K562 (cell line): ENCODE data around the gene CMBL. TPM values are rescaled to one million over a fixed set of nuclear protein-coding genes. Genes with fewer than 3 reads are reported as not detected.

Source experiments
- BHLHE40 ChIP-seq: IDR thresholded peaks from 2 replicates; pipeline ENCODE4 v1.6.1; 2011; ENCODE audit warnings: low read length, improper control_type of control experiment
- DNMT1 ChIP-seq: fragments of 450-650 bp; IDR thresholded peaks from 2 replicates; pipeline ENCODE4 v1.6.1; 2016; ENCODE audit warnings: antibody characterized with exemption, mild to moderate bottlenecking
- EGR1 ChIP-seq: fragments of 450-650 bp; conservative IDR thresholded peaks from 2 replicates; pipeline ENCODE4 v1.6.1; 2017; ENCODE audit warnings: mild to moderate bottlenecking
- FOXK2 ChIP-seq, 2 experiments: fragments of 450-650 bp; IDR thresholded peaks in 1 of 2; conservative IDR thresholded peaks in 1 of 2; 2 replicates each; pipeline ENCODE4 v1.6.1; 2016; ENCODE audit warnings: low read depth in 2 of 2, mild to moderate bottlenecking in 1 of 2
- GATA2 ChIP-seq: sonication (generic); formaldehyde crosslinking; IDR thresholded peaks from 2 replicates; pipeline ENCODE4 v1.4.0; 2020; ENCODE audit warnings: mild to moderate bottlenecking, missing genetic modification reagents
- HDGF ChIP-seq: fragments of 450-650 bp; IDR thresholded peaks from 2 replicates; pipeline ENCODE4 v1.6.1; 2016
- MEF2A ChIP-seq: IDR thresholded peaks from 2 replicates; pipeline ENCODE4 v1.6.1; 2011; ENCODE audit warnings: low read depth, mild to moderate bottlenecking, low read length, moderate library complexity; ENCODE audit not compliant: control insufficient read depth
- NRF1 ChIP-seq, 2 experiments: fragments of 450-650 bp; IDR thresholded peaks in 1 of 2; conservative IDR thresholded peaks in 1 of 2; 2 replicates each; pipeline ENCODE4 v1.6.1; 2014; ENCODE audit warnings: mild to moderate bottlenecking in 2 of 2
- POLR2B ChIP-seq: fragments of 450-650 bp; IDR thresholded peaks from 2 replicates; pipeline ENCODE4 v1.6.1; 2018; ENCODE audit warnings: low read depth; ENCODE audit not compliant: partially characterized antibody
- RFX1 ChIP-seq: fragments of 450-650 bp; IDR thresholded peaks from 2 replicates; pipeline ENCODE4 v1.6.1; 2016; ENCODE audit warnings: mild to moderate bottlenecking, moderate library complexity
- TEAD1 ChIP-seq, 2 experiments: fragments of 450-650 bp in 1 of 2; sonication (generic) in 1 of 2; formaldehyde crosslinking; IDR thresholded peaks; 2 replicates each; pipeline versions ENCODE4 v1.4.0 to v1.8.0; 2020 to 2022; ENCODE audit warnings: mild to moderate bottlenecking in 2 of 2, missing genetic modification reagents in 1 of 2
- TEAD4 ChIP-seq, 2 experiments: sonication (generic) in 1 of 2; formaldehyde crosslinking in 1 of 2; IDR thresholded peaks; 2 replicates each; pipeline versions ENCODE4 v1.6.1 to v1.8.0; 2012 to 2022; ENCODE audit warnings: borderline replicate concordance in 1 of 2, inconsistent platforms in 1 of 2, low read length in 1 of 2, mild to moderate bottlenecking in 1 of 2, missing genetic modification reagents in 1 of 2
- TSC22D4 ChIP-seq: fragments of 450-650 bp; IDR thresholded peaks from 2 replicates; pipeline ENCODE4 v1.6.1; 2016; ENCODE audit warnings: missing genetic modification characterization, missing biosample characterization, control low read depth
- ZFPM2 ChIP-seq: fragments of 250-450 bp; sonication (Bioruptor Pico); IDR thresholded peaks from 2 replicates; pipeline ENCODE4 v1.5.1; 2022; ENCODE audit warnings: mild to moderate bottlenecking
- ZNF311 ChIP-seq: fragments of 250-450 bp; sonication (Bioruptor Pico); IDR thresholded peaks from 2 replicates; pipeline ENCODE4 v1.4.0; 2020; ENCODE audit warnings: mild to moderate bottlenecking, moderate library complexity
- ZNF766 ChIP-seq: fragments of 200-800 bp; sonication (Bioruptor generic); conservative IDR thresholded peaks from 2 replicates; pipeline ENCODE4 v1.6.1; 2016; ENCODE audit warnings: missing genetic modification characterization, missing compliant biosample characterization
- polyA plus RNA-seq, 8 experiments: library from polyadenylated mRNA; depleted of rRNA in 4 of 8; stranded (reverse) in 5 of 8; unstranded in 3 of 8; fragments of >200 nt; fragmentation: Nextera tagmentation in 2 of 8; fragmentation: Illumina TruSeq in 1 of 8; extraction: Ambion mirVana in 2 of 8; extraction: Trizol in 1 of 8; gene quantifications; 2 replicates each; pipeline versions ENCODE4 v1.2.1 to v1.2.3, GENCODE V29; 2011 to 2014; ENCODE audit warnings: inconsistent platforms in 1 of 8, missing spikeins in 1 of 8
- total RNA-seq, 7 experiments: library from RNA; depleted of rRNA in 6 of 7; stranded (reverse); fragments of >200 nt in 6 of 7; fragmentation: Illumina TruSeq in 2 of 7; extraction: Trizol in 2 of 7; gene quantifications; 2 replicates each; pipeline versions ENCODE4 v1.2.1 to v1.2.3, GENCODE V29; 2011 to 2021; ENCODE audit warnings: low replicate concordance in 1 of 7
- TF ChIP-seq, protein P1 (sequence below), 2 experiments: IDR thresholded peaks in 1 of 2; conservative IDR thresholded peaks in 1 of 2; 2 replicates each; pipeline ENCODE4 v1.6.1; 2016; ENCODE audit warnings: low read depth in 2 of 2, mild to moderate bottlenecking in 1 of 2, missing compliant biosample characterization in 1 of 2, missing genetic modification characterization in 1 of 2, moderate library complexity in 1 of 2
- TF ChIP-seq, protein P2 (sequence below): fragments of 450-650 bp; formaldehyde crosslinking; IDR thresholded peaks from 2 replicates; pipeline ENCODE4 v1.4.0; 2020; ENCODE audit warnings: mild to moderate bottlenecking, mixed read lengths
- TF ChIP-seq, protein P3 (sequence below), 3 experiments: IDR thresholded peaks in 2 of 3; conservative IDR thresholded peaks in 1 of 3; 2 replicates each; pipeline ENCODE4 v1.5.1; 2011 to 2012; ENCODE audit warnings: low read length in 3 of 3, mild to moderate bottlenecking in 3 of 3, control low read depth in 2 of 3, improper control_type of control experiment in 1 of 3, inconsistent platforms in 1 of 3, low read depth in 1 of 3, mixed read lengths in 1 of 3, moderate library complexity in 1 of 3; ENCODE audit not compliant: insufficient read depth in 2 of 3
- TF ChIP-seq, protein P4 (sequence below): IDR thresholded peaks from 2 replicates; pipeline ENCODE4 v1.6.1; 2011; ENCODE audit not compliant: insufficient read length; ENCODE audit errors: extremely low read depth

The CMBL gene
- total and polyA plus RNA-seq, 9 of the 15 experiments (the other 6 are each of a cell fraction or from before 2014, with no cell fraction given) = 22.6 to 192 (median 71.1) TPM

DNA sequence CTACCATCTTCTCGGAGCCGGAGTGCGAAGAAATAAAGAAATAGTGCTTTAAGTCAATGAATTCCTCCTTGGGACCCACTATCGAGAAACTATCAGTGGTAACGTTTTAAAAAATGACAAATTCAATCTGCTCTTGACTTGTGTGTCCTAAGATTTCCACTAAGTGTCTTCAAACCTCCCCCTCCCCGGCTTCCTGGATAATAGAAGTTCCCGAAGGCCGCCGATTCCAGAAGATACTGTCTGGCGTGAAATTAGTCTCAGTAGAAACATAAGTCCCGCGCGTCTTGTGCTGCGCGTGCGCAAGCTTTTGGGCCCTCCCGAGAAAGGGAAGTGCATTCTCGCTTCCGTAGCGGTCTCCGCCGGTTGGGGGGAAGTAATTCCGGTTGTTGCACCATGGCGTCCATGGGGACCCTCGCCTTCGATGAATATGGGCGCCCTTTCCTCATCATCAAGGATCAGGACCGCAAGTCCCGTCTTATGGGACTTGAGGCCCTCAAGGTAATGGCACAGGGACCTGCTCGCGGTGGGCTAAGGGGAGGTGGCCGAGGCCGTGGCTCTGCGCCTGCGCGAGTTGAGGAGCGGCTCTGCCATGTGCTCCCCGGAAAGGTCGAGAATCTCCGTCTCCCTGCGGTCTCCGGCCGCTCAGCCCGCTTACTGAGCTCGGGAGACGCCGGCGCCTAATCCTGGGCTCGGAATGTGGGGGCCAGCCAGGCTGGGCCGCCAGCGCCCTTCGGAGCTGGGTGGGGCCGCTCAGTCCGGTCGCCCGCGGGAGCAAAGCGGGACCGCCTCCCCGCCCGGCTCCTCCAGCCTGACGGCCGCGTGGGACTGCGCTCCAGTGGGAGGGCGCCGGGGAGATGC is 57.5 kb downstream of the CMBL start, which contains the start of gene CCT5 (continued):
- TF ChIP-seq FOXK2 (conservative IDR thresholded peaks at IDR 0.05 in 1 of 2, IDR thresholded peaks at IDR 0.05 in 1 of 2; ENCODE audit: low read depth in 2 of 2) (peak; percentile 71 to 100), ZNF311 (0 out of 2 replicates have a peak, but pooled peaks have one; percentile 32), ZFPM2 (CRISPR knock-in tag) (peak; percentile 77; the same call in 1 of the 2 replicates), TEAD1 (CRISPR knock-in tag; IDR thresholded peaks at IDR 0.05) (peak in 1 of 2 experiments; percentile 90; a peak in 2 of 4 replicates), POLR2B (peak; percentile 98), GATA2 (CRISPR knock-in tag) (peak; percentile 91), DNMT1 (no peak), TSC22D4 (tag) (no peak), RFX1 (no peak), EGR1 (peak; percentile 65; the same call in 1 of the 2 replicates), TEAD4 (IDR thresholded peaks at IDR 0.05; ENCODE audit: low read length) (peak; percentile 51; the same call in 1 of the 2 replicates), TEAD4 (CRISPR knock-in tag; IDR thresholded peaks at IDR 0.05; ENCODE audit: borderline replicate concordance) (peak; percentile 61; the same call in 1 of the 2 replicates), ZNF766 (CRISPR knock-in tag) (peak; percentile 83; the same call in 1 of the 2 replicates), MEF2A (no peak), HDGF (no peak), BHLHE40 (peak; percentile 87), NRF1 (conservative IDR thresholded peaks at IDR 0.05 in 1 of 2, IDR thresholded peaks at IDR 0.05 in 1 of 2) (peak; percentile 99)
- TF ChIP-seq, protein P1, sequence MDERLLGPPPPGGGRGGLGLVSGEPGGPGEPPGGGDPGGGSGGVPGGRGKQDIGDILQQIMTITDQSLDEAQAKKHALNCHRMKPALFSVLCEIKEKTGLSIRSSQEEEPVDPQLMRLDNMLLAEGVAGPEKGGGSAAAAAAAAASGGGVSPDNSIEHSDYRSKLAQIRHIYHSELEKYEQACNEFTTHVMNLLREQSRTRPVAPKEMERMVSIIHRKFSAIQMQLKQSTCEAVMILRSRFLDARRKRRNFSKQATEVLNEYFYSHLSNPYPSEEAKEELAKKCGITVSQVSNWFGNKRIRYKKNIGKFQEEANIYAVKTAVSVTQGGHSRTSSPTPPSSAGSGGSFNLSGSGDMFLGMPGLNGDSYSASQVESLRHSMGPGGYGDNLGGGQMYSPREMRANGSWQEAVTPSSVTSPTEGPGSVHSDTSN (CRISPR knock-in tag; IDR thresholded peaks at IDR 0.05; ENCODE audit: low read depth) = no peak
- TF ChIP-seq, protein P1 (tag; conservative IDR thresholded peaks at IDR 0.05; ENCODE audit: low read depth) = no peak
- TF ChIP-seq, protein P2, sequence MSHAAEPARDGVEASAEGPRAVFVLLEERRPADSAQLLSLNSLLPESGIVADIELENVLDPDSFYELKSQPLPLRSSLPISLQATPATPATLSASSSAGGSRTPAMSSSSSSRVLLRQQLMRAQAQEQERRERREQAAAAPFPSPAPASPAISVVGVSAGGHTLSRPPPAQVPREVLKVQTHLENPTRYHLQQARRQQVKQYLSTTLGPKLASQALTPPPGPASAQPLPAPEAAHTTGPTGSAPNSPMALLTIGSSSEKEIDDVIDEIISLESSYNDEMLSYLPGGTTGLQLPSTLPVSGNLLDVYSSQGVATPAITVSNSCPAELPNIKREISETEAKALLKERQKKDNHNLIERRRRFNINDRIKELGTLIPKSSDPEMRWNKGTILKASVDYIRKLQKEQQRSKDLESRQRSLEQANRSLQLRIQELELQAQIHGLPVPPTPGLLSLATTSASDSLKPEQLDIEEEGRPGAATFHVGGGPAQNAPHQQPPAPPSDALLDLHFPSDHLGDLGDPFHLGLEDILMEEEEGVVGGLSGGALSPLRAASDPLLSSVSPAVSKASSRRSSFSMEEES (CRISPR knock-in tag) = no peak
- TF ChIP-seq, protein P3, sequence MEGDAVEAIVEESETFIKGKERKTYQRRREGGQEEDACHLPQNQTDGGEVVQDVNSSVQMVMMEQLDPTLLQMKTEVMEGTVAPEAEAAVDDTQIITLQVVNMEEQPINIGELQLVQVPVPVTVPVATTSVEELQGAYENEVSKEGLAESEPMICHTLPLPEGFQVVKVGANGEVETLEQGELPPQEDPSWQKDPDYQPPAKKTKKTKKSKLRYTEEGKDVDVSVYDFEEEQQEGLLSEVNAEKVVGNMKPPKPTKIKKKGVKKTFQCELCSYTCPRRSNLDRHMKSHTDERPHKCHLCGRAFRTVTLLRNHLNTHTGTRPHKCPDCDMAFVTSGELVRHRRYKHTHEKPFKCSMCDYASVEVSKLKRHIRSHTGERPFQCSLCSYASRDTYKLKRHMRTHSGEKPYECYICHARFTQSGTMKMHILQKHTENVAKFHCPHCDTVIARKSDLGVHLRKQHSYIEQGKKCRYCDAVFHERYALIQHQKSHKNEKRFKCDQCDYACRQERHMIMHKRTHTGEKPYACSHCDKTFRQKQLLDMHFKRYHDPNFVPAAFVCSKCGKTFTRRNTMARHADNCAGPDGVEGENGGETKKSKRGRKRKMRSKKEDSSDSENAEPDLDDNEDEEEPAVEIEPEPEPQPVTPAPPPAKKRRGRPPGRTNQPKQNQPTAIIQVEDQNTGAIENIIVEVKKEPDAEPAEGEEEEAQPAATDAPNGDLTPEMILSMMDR (IDR thresholded peaks at IDR 0.05 in 2 of 3, conservative IDR thresholded peaks at IDR 0.05 in 1 of 3; ENCODE audit: insufficient read depth in 2 of 3, low read depth in 1 of 3, low read length in 3 of 3) = no peak
- TF ChIP-seq, protein P4, sequence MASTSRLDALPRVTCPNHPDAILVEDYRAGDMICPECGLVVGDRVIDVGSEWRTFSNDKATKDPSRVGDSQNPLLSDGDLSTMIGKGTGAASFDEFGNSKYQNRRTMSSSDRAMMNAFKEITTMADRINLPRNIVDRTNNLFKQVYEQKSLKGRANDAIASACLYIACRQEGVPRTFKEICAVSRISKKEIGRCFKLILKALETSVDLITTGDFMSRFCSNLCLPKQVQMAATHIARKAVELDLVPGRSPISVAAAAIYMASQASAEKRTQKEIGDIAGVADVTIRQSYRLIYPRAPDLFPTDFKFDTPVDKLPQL = no peak
